Measurements from ENCODE around the gene FBXL2.

Gene FBXL2

GRCh38 chr3:33433843-33434242 is 156.6 kb downstream of the FBXL2 start:
- no peak for TF ChIP-seq ZC3H10 (CRISPR knock-in tag; IDR thresholded peaks at IDR 0.05)
- TF ChIP-seq ESRRG (CRISPR knock-in tag; IDR thresholded peaks at IDR 0.05): no peak
- no peak for TF ChIP-seq GLIS3 (CRISPR knock-in tag; IDR thresholded peaks at IDR 0.05)
- TF ChIP-seq CREB5 (CRISPR knock-in tag; IDR thresholded peaks at IDR 0.05; ENCODE audit: low read depth): no peak
- no peak for TF ChIP-seq ARNTL (CRISPR knock-in tag; IDR thresholded peaks at IDR 0.05; ENCODE audit: borderline replicate concordance, low read depth)
- TF ChIP-seq CSRNP3 (CRISPR knock-in tag; IDR thresholded peaks at IDR 0.05): no peak
- no peak for TF ChIP-seq ZFP30 (CRISPR knock-in tag; IDR thresholded peaks at IDR 0.05)
- no peak for TF ChIP-seq POU6F1 (CRISPR knock-in tag; IDR thresholded peaks at IDR 0.05; ENCODE audit: borderline replicate concordance, low read depth)
- no peak for TF ChIP-seq ZNF565 (CRISPR knock-in tag; conservative IDR thresholded peaks at IDR 0.05; ENCODE audit: low read depth)
- TF ChIP-seq TCF4 (CRISPR knock-in tag; IDR thresholded peaks at IDR 0.05; ENCODE audit: borderline replicate concordance): no peak
- TF ChIP-seq PATZ1 (CRISPR knock-in tag; IDR thresholded peaks at IDR 0.05; ENCODE audit: borderline replicate concordance): no peak
- TF ChIP-seq CSDC2 (CRISPR knock-in tag; IDR thresholded peaks at IDR 0.05): no peak
- TF ChIP-seq TSHZ2 (CRISPR knock-in tag; IDR thresholded peaks at IDR 0.05): no peak
- TF ChIP-seq ZNF8 (CRISPR knock-in tag; IDR thresholded peaks at IDR 0.05): no peak
- no peak for TF ChIP-seq ZFP3 (CRISPR knock-in tag; IDR thresholded peaks at IDR 0.05)
- TF ChIP-seq TOX (CRISPR knock-in tag; IDR thresholded peaks at IDR 0.05; ENCODE audit: borderline replicate concordance): no peak
- no peak for ATAC-seq
